Neural cell (in vitro differentiated cells): ENCODE data around the gene RIMS1. TPM values are rescaled to one million over a fixed set of nuclear protein-coding genes. Genes with fewer than 3 reads are reported as not detected.

Experiments
- H2AFZ ChIP-seq: fragments of 200-600, 300-800 bp; sonication (generic), shearing (Covaris generic); 2 replicates; pipeline ENCODE4 v1.6.0; 2014; ENCODE audit warnings: low read depth, mild to moderate bottlenecking, antibody characterized with exemption, low read length, moderate library complexity
- H3F3A ChIP-seq: fragments of 200-600 bp; shearing (Covaris generic); 2 replicates; pipeline ENCODE4 v1.6.1; 2016; ENCODE audit warnings: mild to moderate bottlenecking, moderate library complexity, mixed read lengths, antibody characterized with exemption, low read length; ENCODE audit not compliant: insufficient read depth, poor library complexity, severe bottlenecking
- H3K27ac ChIP-seq: fragments of 200-600, 300-800 bp; sonication (generic), shearing (Covaris generic); 2 replicates; pipeline ENCODE4 v1.5.1; 2014; ENCODE audit warnings: mild to moderate bottlenecking, low read length, moderate library complexity
- H3K27me3 ChIP-seq: fragments of 300-800, 200-600 bp; sonication (generic), shearing (Covaris generic); 2 replicates; pipeline ENCODE4 v1.6.0; 2014; ENCODE audit warnings: mild to moderate bottlenecking, low read depth, low read length, moderate library complexity; ENCODE audit not compliant: insufficient read depth
- H3K36me3 ChIP-seq: fragments of 300-800, 200-600 bp; sonication (generic), shearing (Covaris generic); 2 replicates; pipeline ENCODE4 v1.5.1; 2014; ENCODE audit warnings: mild to moderate bottlenecking, antibody characterized with exemption, low read length, moderate library complexity; ENCODE audit not compliant: insufficient read depth
- H3K4me2 ChIP-seq: fragments of 300-800, 200-600 bp; sonication (generic), shearing (Covaris generic); 2 replicates; pipeline ENCODE4 v1.6.0; 2014; ENCODE audit warnings: mild to moderate bottlenecking, low read length
- H3K4me3 ChIP-seq: fragments of 300-800, 200-600 bp; sonication (generic), shearing (Covaris generic); 2 replicates; pipeline ENCODE4 v1.5.1; 2014; ENCODE audit warnings: mild to moderate bottlenecking, low read length, moderate library complexity
- H3K79me2 ChIP-seq: fragments of 200-600 bp; shearing (Covaris generic); replicated peaks from 2 replicates; pipeline ENCODE4 v1.6.0; 2014; ENCODE audit warnings: mild to moderate bottlenecking, low read length, moderate library complexity; ENCODE audit not compliant: insufficient read depth
- H3K9ac ChIP-seq: fragments of 300-800, 200-600 bp; sonication (generic), shearing (Covaris generic); 2 replicates; pipeline ENCODE4 v1.6.1; 2016; ENCODE audit warnings: mild to moderate bottlenecking, low read length, mixed read lengths
- H3K9me2 ChIP-seq: fragments of 200-600 bp; shearing (Covaris generic); 2 replicates; pipeline ENCODE4 v1.6.1; 2016; ENCODE audit warnings: mild to moderate bottlenecking, low read length, mixed read lengths; ENCODE audit not compliant: insufficient read depth
- H3K9me3 ChIP-seq: fragments of 200-600, 300-800 bp; sonication (generic), shearing (Covaris generic); 2 replicates; pipeline ENCODE4 v1.6.1; 2016; ENCODE audit warnings: mild to moderate bottlenecking, mixed run types, low read length, moderate library complexity, mixed read lengths
- H4K20me1 ChIP-seq: fragments of 200-600 bp; shearing (Covaris generic); 2 replicates; pipeline ENCODE4 v1.6.1; 2016; ENCODE audit warnings: mild to moderate bottlenecking, mixed run types; ENCODE audit not compliant: insufficient read depth
- CTCF ChIP-seq: fragments of 450-650 bp; IDR thresholded peaks from 2 replicates; pipeline ENCODE4 v1.5.1; 2014; ENCODE audit warnings: antibody characterized with exemption, mild to moderate bottlenecking, moderate library complexity; ENCODE audit not compliant: poor library complexity, severe bottlenecking
- EP300 ChIP-seq: fragments of 450-650 bp; conservative IDR thresholded peaks from 2 replicates; pipeline ENCODE4 v1.6.1; 2014; ENCODE audit warnings: antibody characterized with exemption, mild to moderate bottlenecking, moderate library complexity; ENCODE audit not compliant: poor library complexity, severe bottlenecking
- EZH2 ChIP-seq: fragments of 200-600, 300-800 bp; shearing (Covaris generic), sonication (generic); IDR thresholded peaks from 2 replicates; pipeline ENCODE4 v1.6.1; 2014; ENCODE audit warnings: antibody characterized with exemption, low read length, borderline replicate concordance, mild to moderate bottlenecking; ENCODE audit not compliant: insufficient read depth, poor library complexity, severe bottlenecking
- MXI1 ChIP-seq: fragments of 450-650 bp; conservative IDR thresholded peaks from 2 replicates; pipeline ENCODE4 v1.6.1; 2014; ENCODE audit warnings: antibody characterized with exemption, mild to moderate bottlenecking; ENCODE audit not compliant: poor library complexity, severe bottlenecking
- POLR2AphosphoS5 ChIP-seq: IDR thresholded peaks from 2 replicates; pipeline ENCODE4 v1.6.1; 2012
- RAD21 ChIP-seq: fragments of 450-650 bp; conservative IDR thresholded peaks from 2 replicates; pipeline ENCODE4 v1.6.1; 2014; ENCODE audit warnings: antibody characterized with exemption, mild to moderate bottlenecking, moderate library complexity
- SMC3 ChIP-seq: fragments of 450-650 bp; conservative IDR thresholded peaks from 2 replicates; pipeline ENCODE4 v1.6.1; 2014; ENCODE audit warnings: antibody characterized with exemption, mild to moderate bottlenecking, moderate library complexity; ENCODE audit not compliant: poor library complexity
- TAF1 ChIP-seq: IDR thresholded peaks from 2 replicates; pipeline ENCODE4 v1.6.1; 2012; ENCODE audit warnings: low read depth
- polyA plus RNA-seq: library from polyadenylated mRNA; depleted of rRNA; stranded (reverse); fragments of >200 nt; gene quantifications from 2 replicates; pipeline ENCODE4 v1.2.3, GENCODE V29; 2014
- TF ChIP-seq, protein P1 (sequence below): IDR thresholded peaks from 2 replicates; pipeline ENCODE4 v1.6.1; 2012; ENCODE audit warnings: borderline replicate concordance

The RIMS1 gene
- polyA plus RNA-seq, 1 donor from 2014 or later, result 17.8 TPM

GRCh38 chr6:72149715-72150114 is 263.4 kb downstream of the RIMS1 start:
- Histone ChIP-seq H3K79me2 (no peaks in the 10 kb centered on the region), H4K20me1 (no peaks in the 10 kb centered on the region), H3K27me3 (no peaks in the 10 kb centered on the region), H3K9me2 (no peaks in the 10 kb centered on the region), H3F3A (no peaks in the 10 kb centered on the region), H3K36me3 (no peaks in the 10 kb centered on the region), H3K4me3 (no peak overlapping the region), H3K27ac (no peak overlapping the region), H3K9ac (no peak overlapping the region), H3K9me3 (peaks cover 5% of the 10 kb centered on the region), H2AFZ (no peak overlapping the region), H3K4me2 (no peak overlapping the region)
- TF ChIP-seq MXI1, result no peak
- no peak for TF ChIP-seq EP300
- TF ChIP-seq EZH2, result no peak
- TF ChIP-seq CTCF, result no peak
- TF ChIP-seq SMC3, result no peak
- TF ChIP-seq, protein P1, sequence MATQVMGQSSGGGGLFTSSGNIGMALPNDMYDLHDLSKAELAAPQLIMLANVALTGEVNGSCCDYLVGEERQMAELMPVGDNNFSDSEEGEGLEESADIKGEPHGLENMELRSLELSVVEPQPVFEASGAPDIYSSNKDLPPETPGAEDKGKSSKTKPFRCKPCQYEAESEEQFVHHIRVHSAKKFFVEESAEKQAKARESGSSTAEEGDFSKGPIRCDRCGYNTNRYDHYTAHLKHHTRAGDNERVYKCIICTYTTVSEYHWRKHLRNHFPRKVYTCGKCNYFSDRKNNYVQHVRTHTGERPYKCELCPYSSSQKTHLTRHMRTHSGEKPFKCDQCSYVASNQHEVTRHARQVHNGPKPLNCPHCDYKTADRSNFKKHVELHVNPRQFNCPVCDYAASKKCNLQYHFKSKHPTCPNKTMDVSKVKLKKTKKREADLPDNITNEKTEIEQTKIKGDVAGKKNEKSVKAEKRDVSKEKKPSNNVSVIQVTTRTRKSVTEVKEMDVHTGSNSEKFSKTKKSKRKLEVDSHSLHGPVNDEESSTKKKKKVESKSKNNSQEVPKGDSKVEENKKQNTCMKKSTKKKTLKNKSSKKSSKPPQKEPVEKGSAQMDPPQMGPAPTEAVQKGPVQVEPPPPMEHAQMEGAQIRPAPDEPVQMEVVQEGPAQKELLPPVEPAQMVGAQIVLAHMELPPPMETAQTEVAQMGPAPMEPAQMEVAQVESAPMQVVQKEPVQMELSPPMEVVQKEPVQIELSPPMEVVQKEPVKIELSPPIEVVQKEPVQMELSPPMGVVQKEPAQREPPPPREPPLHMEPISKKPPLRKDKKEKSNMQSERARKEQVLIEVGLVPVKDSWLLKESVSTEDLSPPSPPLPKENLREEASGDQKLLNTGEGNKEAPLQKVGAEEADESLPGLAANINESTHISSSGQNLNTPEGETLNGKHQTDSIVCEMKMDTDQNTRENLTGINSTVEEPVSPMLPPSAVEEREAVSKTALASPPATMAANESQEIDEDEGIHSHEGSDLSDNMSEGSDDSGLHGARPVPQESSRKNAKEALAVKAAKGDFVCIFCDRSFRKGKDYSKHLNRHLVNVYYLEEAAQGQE, result no peak
- TF ChIP-seq TAF1, result no peak

DNA sequence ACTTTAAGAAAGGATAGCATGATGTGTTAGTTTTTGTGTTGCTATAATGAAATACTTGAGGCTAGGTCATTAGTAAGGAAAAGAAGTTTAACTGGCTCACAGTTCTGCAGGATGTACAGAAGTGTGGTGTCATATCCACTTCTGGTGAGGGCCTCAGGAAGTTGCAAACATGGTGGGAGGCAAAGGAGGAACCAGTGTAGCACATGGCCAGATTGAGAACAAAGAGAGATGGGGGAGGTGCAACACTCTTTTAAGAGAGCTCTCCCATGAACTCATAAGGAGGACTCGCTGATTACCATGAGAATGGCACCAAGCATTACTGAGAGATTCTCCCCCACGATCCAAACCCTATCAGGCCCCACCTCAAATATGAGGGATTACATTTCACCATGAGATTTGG is 265.4 kb downstream of the RIMS1 start:
- Histone ChIP-seq H3K9me2 (no peaks in the 10 kb centered on the region), H3K36me3 (no peaks in the 10 kb centered on the region), H3K27ac (no peak overlapping the region), H2AFZ (no peak overlapping the region), H4K20me1 (no peaks in the 10 kb centered on the region), H3K4me2 (no peak overlapping the region), H3K9me3 (peaks cover 5% of the 10 kb centered on the region), H3K4me3 (no peak overlapping the region), H3K79me2 (no peaks in the 10 kb centered on the region), H3K27me3 (no peaks in the 10 kb centered on the region), H3K9ac (no peak overlapping the region), H3F3A (no peaks in the 10 kb centered on the region)
- TF ChIP-seq MXI1 (no peak), EP300 (no peak), TAF1 (no peak), POLR2AphosphoS5 (no peak), EZH2 (no peak), RAD21 (no peak), SMC3 (no peak), CTCF (no peak)
- TF ChIP-seq, protein P1, result no peak
